ENCODE measurements around the gene CLECL1.
"Not testable (repeated sequence)": the region's sequence is repeated elsewhere in the genome, so short reads cannot be mapped to it uniquely, and the experiment has no call there.

CLECL1 gene

DNA sequence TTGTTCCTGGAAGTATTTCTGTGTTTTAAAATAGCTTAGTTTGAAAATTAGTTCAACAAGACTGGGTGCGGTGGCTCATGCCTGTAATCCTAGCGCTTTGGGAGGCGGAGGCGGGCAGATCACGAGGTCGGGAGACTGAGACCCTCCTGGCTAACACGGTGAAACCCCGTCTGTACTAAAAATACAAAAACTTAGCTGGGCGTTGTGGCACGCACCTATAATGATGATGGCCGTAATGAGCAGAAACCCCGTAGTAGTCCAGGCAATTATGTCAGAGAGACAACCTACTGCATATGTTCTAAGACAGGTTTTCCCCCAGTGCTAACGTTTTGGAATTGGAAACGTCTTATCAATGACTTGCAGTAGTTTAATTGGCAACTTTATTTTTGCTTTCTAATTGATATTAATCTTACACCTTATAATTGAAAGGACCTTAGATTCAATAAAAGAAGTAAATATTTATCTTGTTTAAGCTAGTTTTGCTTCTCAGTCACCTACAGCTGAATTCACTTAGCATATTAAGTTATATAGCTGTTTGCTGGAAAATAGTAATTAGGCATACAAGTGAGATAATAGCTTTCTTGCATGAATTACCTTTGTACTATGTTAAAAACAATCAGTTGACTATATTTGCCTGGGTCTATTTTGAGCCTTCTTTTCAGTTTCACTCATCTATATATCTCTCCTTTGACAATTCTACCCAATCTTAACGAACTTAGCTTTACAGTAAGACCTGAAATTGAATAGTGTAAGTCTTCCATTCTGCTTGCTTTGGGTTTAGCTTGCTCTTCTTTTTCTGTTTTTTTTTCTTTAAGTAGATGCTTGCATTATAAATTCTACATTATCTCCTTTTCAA is 15.6 kb downstream of the CLECL1 start:
- Histone ChIP-seq H3K23ac (ENCODE audit: low read length in 2 of 2) (no peak overlapping the region), H2AK5ac (ENCODE audit: low read length, severe bottlenecking) (no peak overlapping the region), H2BK15ac (ENCODE audit: low read depth, poor library complexity, severe bottlenecking) (no peak overlapping the region), H3K4me2 (ENCODE audit: low read length, poor library complexity, severe bottlenecking) (no peak overlapping the region), H3K18ac (ENCODE audit: low read depth in 1 of 2, low read length in 2 of 2) (no peak overlapping the region), H3K4ac (ENCODE audit: low read depth in 1 of 2, low read length in 2 of 2) (no peak overlapping the region), H3K27ac (ENCODE audit: low read length, poor library complexity, severe bottlenecking) (no peak overlapping the region), H3K27me3 (ENCODE audit: control insufficient read depth in 1 of 2, insufficient read depth in 1 of 2, low read length in 2 of 2) (no peaks in the 10 kb centered on the region), H2BK120ac (ENCODE audit: low read depth, low read length) (no peak overlapping the region), H3K9me3 (ENCODE audit: control insufficient read depth, low read length) (no peaks in the 10 kb centered on the region), H2AFZ (ENCODE audit: low read depth, low read length) (no peak overlapping the region), H2BK5ac (ENCODE audit: low read depth, low read length, poor library complexity, severe bottlenecking) (no peak overlapping the region), H3K4me1 (ENCODE audit: control insufficient read depth, insufficient read depth, low read depth, low read length) (no peaks in the 10 kb centered on the region), H2BK12ac (ENCODE audit: low read length in 2 of 2) (no peak overlapping the region), H3K4me3 (ENCODE audit: insufficient read depth in 1 of 2, low read depth in 1 of 2, low read length in 2 of 2) (no peak overlapping the region), H3K79me1 (replicated peaks; ENCODE audit: low read length, poor library complexity, severe bottlenecking) (no peaks in the 10 kb centered on the region), H3K9ac (ENCODE audit: low read length) (no peak overlapping the region), H4K91ac (ENCODE audit: low read length) (no peak overlapping the region), H4K8ac (ENCODE audit: low read length) (no peak overlapping the region), H3K14ac (ENCODE audit: low read length in 2 of 2) (no peak overlapping the region), H3K36me3 (ENCODE audit: control insufficient read depth in 1 of 2, insufficient read depth in 2 of 2, low read depth in 1 of 2, low read length in 2 of 2) (no peaks in the 10 kb centered on the region)
- no peak for DNase-seq
- WGBS: 89% methylated on average over 12 of the region's 15 CpGs

GRCh38 chr12:9713032-9713558 is 19.8 kb downstream of the CLECL1 start:
- not testable (repeated sequence) for H3K27me3 ChIP-seq (ENCODE audit: control insufficient read depth in 1 of 2, insufficient read depth in 1 of 2, low read length in 2 of 2); H3K9ac ChIP-seq (ENCODE audit: low read length); H3K4me1 ChIP-seq (ENCODE audit: control insufficient read depth, insufficient read depth, low read depth, low read length); H2BK15ac ChIP-seq (ENCODE audit: low read depth, poor library complexity, severe bottlenecking); H2AFZ ChIP-seq (ENCODE audit: low read depth, low read length); H3K79me1 ChIP-seq (replicated peaks; ENCODE audit: low read length, poor library complexity, severe bottlenecking); H4K91ac ChIP-seq (ENCODE audit: low read length); H3K9me3 ChIP-seq (ENCODE audit: control insufficient read depth, low read length); H3K4ac ChIP-seq (ENCODE audit: low read depth in 1 of 2, low read length in 2 of 2); H2BK120ac ChIP-seq (ENCODE audit: low read depth, low read length); H2BK12ac ChIP-seq (ENCODE audit: low read length in 2 of 2); H3K23ac ChIP-seq (ENCODE audit: low read length in 2 of 2); DNase-seq; H3K14ac ChIP-seq (ENCODE audit: low read length in 2 of 2); H3K4me3 ChIP-seq (ENCODE audit: insufficient read depth in 1 of 2, low read depth in 1 of 2, low read length in 2 of 2); H4K8ac ChIP-seq (ENCODE audit: low read length); H2BK5ac ChIP-seq (ENCODE audit: low read depth, low read length, poor library complexity, severe bottlenecking); H3K4me2 ChIP-seq (ENCODE audit: low read length, poor library complexity, severe bottlenecking); H3K18ac ChIP-seq (ENCODE audit: low read depth in 1 of 2, low read length in 2 of 2); H3K36me3 ChIP-seq (ENCODE audit: control insufficient read depth in 1 of 2, insufficient read depth in 2 of 2, low read depth in 1 of 2, low read length in 2 of 2); H2AK5ac ChIP-seq (ENCODE audit: low read length, severe bottlenecking)
- WGBS: 93% methylated on average over 3 of the region's 6 CpGs
- peak overlapping the region; percentile 66 for H3K27ac ChIP-seq (ENCODE audit: low read length, poor library complexity, severe bottlenecking)

GRCh38 chr12:9711664-9712063 is 21.2 kb downstream of the CLECL1 start:
- H4K8ac ChIP-seq (ENCODE audit: low read length): no peak overlapping the region

DNA sequence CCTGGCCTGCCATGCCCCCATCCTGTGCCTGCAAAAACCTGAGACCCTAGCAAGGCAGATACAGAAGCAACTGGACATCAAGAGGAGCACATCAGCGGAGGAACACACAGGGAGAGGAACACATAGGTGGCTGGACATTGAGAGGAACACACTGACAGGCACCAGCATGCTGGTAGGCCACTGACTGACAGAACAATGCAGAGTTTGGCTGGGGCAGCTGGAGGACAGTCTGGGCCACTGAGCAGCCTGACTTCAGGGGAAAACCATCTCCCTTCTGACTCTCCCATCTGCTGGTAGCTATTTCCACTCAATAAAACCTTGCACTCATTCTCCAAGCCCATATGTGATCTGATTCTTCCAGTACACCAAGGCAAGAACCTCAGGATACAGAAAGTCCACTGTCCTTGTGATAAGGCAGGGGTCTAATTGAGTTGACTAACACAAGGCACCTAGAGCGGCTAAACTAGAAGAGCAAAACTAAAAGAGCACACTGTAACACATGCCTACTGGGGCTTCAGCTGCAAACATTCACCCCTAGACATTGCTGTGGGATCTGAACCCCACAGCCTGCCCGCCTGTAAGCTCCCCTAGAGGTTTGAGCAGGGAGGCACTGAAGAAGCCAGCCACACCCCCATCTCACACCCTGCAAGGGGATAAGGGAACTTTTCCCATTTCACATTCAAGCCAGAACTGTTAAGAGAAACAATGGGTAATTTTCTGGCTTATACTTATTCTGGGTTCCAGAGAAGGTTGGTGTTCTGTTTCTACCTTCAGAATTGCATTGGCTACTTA is 22.1 kb downstream of the CLECL1 start:
- Histone ChIP-seq H3K9ac (ENCODE audit: low read length) (no peak overlapping the region), H3K4me3 (ENCODE audit: insufficient read depth in 1 of 2, low read depth in 1 of 2, low read length in 2 of 2) (no peak overlapping the region), H3K4me2 (ENCODE audit: low read length, poor library complexity, severe bottlenecking) (no peak overlapping the region)

More at GRCh38 chr12:9711664-9712063, 21.2 kb downstream of the CLECL1 start:
- no peaks in the 10 kb centered on the region for H3K27me3 ChIP-seq (ENCODE audit: control insufficient read depth in 1 of 2, insufficient read depth in 1 of 2, low read length in 2 of 2)
- H2AK5ac ChIP-seq (ENCODE audit: low read length, severe bottlenecking): no peak overlapping the region
- no peak overlapping the region for H3K18ac ChIP-seq (ENCODE audit: low read depth in 1 of 2, low read length in 2 of 2)
- no peak overlapping the region for H3K4me3 ChIP-seq (ENCODE audit: insufficient read depth in 1 of 2, low read depth in 1 of 2, low read length in 2 of 2)
- peaks cover 8% of the 10 kb centered on the region for H3K4me1 ChIP-seq (ENCODE audit: control insufficient read depth, insufficient read depth, low read depth, low read length)
- no peak overlapping the region for H2BK5ac ChIP-seq (ENCODE audit: low read depth, low read length, poor library complexity, severe bottlenecking)
- H2BK15ac ChIP-seq (ENCODE audit: low read depth, poor library complexity, severe bottlenecking): no peak overlapping the region
- H4K91ac ChIP-seq (ENCODE audit: low read length): no peak overlapping the region
- H3K36me3 ChIP-seq (ENCODE audit: control insufficient read depth in 1 of 2, insufficient read depth in 2 of 2, low read depth in 1 of 2, low read length in 2 of 2): no peaks in the 10 kb centered on the region
- no peak overlapping the region for H3K4me2 ChIP-seq (ENCODE audit: low read length, poor library complexity, severe bottlenecking)
- no peak overlapping the region for H3K14ac ChIP-seq (ENCODE audit: low read length in 2 of 2)
- no peak overlapping the region for H2BK120ac ChIP-seq (ENCODE audit: low read depth, low read length)
- no peak overlapping the region for H3K23ac ChIP-seq (ENCODE audit: low read length in 2 of 2)
- no peak overlapping the region for H3K4ac ChIP-seq (ENCODE audit: low read depth in 1 of 2, low read length in 2 of 2)
- peak overlapping the region; percentile 51 for H3K27ac ChIP-seq (ENCODE audit: low read length, poor library complexity, severe bottlenecking)
- no peak overlapping the region for H2BK12ac ChIP-seq (ENCODE audit: low read length in 2 of 2)
- H3K9me3 ChIP-seq (ENCODE audit: control insufficient read depth, low read length): no peaks in the 10 kb centered on the region
- no peaks in the 10 kb centered on the region for H3K79me1 ChIP-seq (replicated peaks; ENCODE audit: low read length, poor library complexity, severe bottlenecking)
- peak; percentile 31 for DNase-seq
- H2AFZ ChIP-seq (ENCODE audit: low read depth, low read length): no peak overlapping the region
- no peak overlapping the region for H3K9ac ChIP-seq (ENCODE audit: low read length)
- WGBS: no CpG with 5 or more reads among the region's 1 CpG

More for the DNA sequence above, 22.1 kb downstream of the CLECL1 start:
- H2BK15ac ChIP-seq (ENCODE audit: low read depth, poor library complexity, severe bottlenecking): no peak overlapping the region
- H3K23ac ChIP-seq (ENCODE audit: low read length in 2 of 2): no peak overlapping the region
- H2BK120ac ChIP-seq (ENCODE audit: low read depth, low read length): no peak overlapping the region
- 100% methylated on average over 3 of the region's 3 CpGs for WGBS
- H2BK12ac ChIP-seq (ENCODE audit: low read length in 2 of 2): no peak overlapping the region
- peaks cover 8% of the 10 kb centered on the region for H3K4me1 ChIP-seq (ENCODE audit: control insufficient read depth, insufficient read depth, low read depth, low read length)
- H3K4ac ChIP-seq (ENCODE audit: low read depth in 1 of 2, low read length in 2 of 2): no peak overlapping the region
- no peak overlapping the region for H3K18ac ChIP-seq (ENCODE audit: low read depth in 1 of 2, low read length in 2 of 2)
- no peak overlapping the region for H3K27ac ChIP-seq (ENCODE audit: low read length, poor library complexity, severe bottlenecking)
- peak overlapping the region; percentile 8 for H2BK5ac ChIP-seq (ENCODE audit: low read depth, low read length, poor library complexity, severe bottlenecking)
- no peaks in the 10 kb centered on the region for H3K9me3 ChIP-seq (ENCODE audit: control insufficient read depth, low read length)
- no peaks in the 10 kb centered on the region for H3K36me3 ChIP-seq (ENCODE audit: control insufficient read depth in 1 of 2, insufficient read depth in 2 of 2, low read depth in 1 of 2, low read length in 2 of 2)
- H3K79me1 ChIP-seq (replicated peaks; ENCODE audit: low read length, poor library complexity, severe bottlenecking): no peaks in the 10 kb centered on the region
- H2AK5ac ChIP-seq (ENCODE audit: low read length, severe bottlenecking): peak overlapping the region; percentile 83
- no peak overlapping the region for H2AFZ ChIP-seq (ENCODE audit: low read depth, low read length)
- DNase-seq: no peak
- H4K8ac ChIP-seq (ENCODE audit: low read length): no peak overlapping the region
- no peak overlapping the region for H3K14ac ChIP-seq (ENCODE audit: low read length in 2 of 2)
- H4K91ac ChIP-seq (ENCODE audit: low read length): no peak overlapping the region
- H3K27me3 ChIP-seq (ENCODE audit: control insufficient read depth in 1 of 2, insufficient read depth in 1 of 2, low read length in 2 of 2): no peaks in the 10 kb centered on the region

Measured in mesenchymal stem cell (in vitro differentiated cells and primary cell).